Measurements from ENCODE around the gene MARVELD2.
"Not testable (repeated sequence)": the region's sequence is repeated elsewhere in the genome, so short reads cannot be mapped to it uniquely, and the experiment has no call there.

MARVELD2 gene

GRCh38 chr5:69450527-69450926, 35.6 kb downstream of the MARVELD2 start:
- DNase-seq, result not testable (repeated sequence)

GRCh38 chr5:69451941-69452647, 37.2 kb downstream of the MARVELD2 start:
- DNase-seq, result no peak

DNA sequence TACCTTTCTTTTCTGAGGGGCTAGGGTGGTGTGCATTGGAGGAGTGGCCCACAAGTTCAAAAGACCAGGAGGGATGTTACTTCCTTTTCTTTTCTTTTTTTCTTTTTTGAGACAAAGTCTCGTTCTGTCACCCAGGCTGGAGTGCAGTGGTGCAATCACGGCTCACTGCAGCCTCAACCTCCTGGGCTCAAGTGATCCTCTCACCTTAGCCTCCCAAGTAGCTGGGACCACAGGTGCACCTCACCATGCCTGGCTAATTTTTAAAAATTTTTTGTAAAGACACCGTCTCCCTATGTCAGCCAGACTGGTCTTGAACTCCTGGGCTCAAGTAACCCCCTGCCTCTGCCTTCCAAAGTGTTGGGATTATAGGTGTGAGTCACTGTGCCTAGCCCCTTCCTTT, 38.6 kb downstream of the MARVELD2 start:
- not testable (repeated sequence) for DNase-seq

DNA sequence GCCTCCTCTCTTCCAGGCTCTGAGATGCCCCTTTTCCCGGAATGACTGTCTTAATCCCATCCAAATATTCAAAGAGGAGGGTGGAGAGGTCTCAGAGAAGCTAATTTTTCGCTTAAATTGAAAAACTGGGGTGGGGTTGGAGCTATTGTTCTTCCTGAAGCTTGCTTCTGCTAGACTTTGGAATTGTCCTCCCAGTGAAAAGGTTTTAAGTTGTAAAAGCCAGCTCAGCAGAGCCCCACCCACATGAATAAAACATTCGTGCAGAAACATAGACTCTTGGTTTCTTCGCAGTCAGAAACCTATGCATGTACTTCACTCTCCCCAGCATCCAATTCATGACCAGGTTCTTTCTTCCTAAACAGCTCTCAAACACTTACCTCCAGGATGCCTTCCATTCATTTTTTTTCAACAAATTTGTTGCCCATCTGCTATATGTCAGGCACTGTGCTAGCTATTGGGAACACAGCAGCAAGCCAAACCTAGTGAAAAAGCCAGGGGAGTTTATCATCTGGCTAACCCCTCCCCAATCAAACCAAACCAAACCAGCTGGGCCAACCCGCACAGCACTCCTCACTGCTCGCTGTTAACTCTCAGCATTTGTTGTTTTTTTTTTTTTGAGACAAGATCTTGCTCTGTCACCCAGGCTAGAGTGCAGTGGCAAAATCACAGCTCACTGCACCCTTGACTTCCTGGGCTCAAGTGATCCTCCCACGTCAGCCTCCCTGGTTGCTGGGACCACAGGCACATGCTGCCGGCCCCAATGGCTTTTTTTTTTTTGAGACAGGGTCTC, 39.7 kb downstream of the MARVELD2 start:
- no peak for DNase-seq

GRCh38 chr5:69455428-69455988, 40.6 kb downstream of the MARVELD2 start:
- DNase-seq, result not testable (repeated sequence)

GRCh38 chr5:69462170-69462569, 47.3 kb downstream of the MARVELD2 start:
- no peak for DNase-seq

DNA sequence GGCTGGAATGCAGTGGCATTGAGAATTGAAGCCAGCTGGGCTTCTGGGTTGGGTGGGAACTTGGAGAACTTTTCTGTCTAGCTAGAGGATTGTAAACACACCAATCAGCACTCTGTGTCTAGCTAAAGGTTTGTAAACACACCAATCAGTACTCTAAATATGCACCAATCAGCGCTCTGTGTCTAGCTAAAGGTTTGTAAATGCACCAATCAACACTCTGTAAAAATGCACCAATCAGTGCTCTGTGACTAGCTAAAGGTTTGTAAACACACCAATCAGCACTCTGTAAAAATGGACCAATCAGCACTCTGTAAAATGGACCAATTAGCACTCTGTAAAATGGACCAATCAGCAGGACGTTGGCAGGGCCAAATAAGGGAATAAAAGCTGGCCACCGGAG, 51.5 kb downstream of the MARVELD2 start:
- not testable (repeated sequence) for DNase-seq

- DNase-seq, result no peak
These were observed 52.7 kb downstream of the MARVELD2 start for GRCh38 chr5:69467442-69468225.

DNA sequence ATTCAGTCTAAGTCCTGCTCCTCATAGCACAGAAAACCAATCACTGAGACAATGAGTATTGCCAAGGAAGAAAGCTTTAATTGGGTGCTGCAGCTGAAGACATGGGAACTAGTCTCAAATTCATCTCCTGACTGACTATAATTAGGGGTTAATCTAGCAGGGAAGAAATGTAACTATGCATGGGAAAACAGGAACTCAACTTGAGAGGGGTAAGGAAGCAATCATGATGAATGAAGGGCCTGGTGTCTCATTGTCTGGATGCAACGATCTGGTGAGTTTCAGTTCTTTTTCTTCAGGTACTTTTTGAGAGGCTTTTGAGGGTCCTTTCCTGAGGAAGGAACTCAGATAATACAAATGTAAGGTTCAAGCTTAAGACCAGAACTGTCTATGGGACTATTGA, 53.7 kb downstream of the MARVELD2 start:
- DNase-seq, result no peak

DNA sequence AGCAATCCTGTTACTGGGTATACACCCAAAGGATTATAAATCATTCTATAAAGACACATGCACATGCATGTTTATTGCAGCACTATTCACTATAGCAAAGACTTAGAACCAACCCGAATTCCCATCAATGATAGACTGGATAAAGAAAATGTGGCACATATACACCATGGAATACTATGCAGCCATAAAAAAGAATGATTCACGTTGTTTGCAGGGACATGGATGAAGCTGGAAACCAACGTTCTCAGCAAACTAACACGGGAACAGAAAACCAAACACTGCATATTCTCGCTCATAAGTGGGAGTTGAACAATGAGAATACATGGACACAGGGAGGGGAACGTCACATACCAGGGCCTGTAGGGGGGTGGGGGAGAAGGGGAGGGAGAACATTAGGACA, 56.6 kb downstream of the MARVELD2 start:
- not testable (repeated sequence) for DNase-seq

- not testable (repeated sequence) for DNase-seq
These were observed 57.7 kb downstream of the MARVELD2 start for GRCh38 chr5:69472535-69473143.

- no peak for DNase-seq
These were observed 62.3 kb downstream of the MARVELD2 start for GRCh38 chr5:69477170-69477569.

- not testable (repeated sequence) for DNase-seq
These were observed 63.4 kb downstream of the MARVELD2 start for GRCh38 chr5:69478296-69478695.

DNA sequence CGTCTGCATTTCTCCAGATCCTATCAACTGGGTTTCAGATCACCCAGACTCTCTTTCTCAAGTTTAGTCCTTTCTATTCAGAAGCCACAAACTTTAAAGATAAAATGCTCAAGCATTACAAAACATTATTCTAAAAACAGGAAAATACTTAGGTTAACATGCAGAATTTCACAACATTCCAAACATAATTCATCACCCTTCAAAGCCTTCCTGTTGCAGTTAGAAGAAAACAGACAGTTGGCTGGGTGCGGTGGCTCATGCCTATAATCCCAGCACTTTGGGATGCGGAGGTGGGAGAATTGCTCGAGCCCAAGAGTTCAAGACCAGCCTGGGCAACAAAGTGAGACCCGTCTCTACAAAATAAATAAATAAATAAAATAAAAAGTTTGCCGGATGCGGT, 70.0 kb downstream of the MARVELD2 start:
- DNase-seq, result no peak

DNA sequence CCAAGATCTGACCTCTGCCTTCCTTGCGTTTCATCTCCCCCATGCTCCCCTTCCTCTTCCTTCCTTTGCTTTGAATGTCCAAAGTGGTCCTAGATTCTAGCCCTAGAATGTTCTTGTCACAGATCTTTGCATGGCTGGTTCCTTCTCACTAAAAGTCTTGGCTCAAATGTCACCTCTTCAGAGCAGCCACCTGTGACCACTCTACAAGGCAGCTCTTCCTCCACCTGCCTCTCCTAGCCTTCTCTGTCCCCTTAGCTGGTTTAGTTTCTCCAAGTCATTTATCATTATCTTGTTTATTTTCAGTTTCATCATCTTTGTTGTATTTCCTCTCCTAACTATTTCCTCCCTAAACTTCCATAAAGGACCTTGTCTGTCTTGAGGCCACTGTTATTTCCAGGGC, 70.6 kb downstream of the MARVELD2 start:
- DNase-seq, result no peak

- DNase-seq, result no peak
These were observed 74.3 kb downstream of the MARVELD2 start for GRCh38 chr5:69489246-69489645.

DNA sequence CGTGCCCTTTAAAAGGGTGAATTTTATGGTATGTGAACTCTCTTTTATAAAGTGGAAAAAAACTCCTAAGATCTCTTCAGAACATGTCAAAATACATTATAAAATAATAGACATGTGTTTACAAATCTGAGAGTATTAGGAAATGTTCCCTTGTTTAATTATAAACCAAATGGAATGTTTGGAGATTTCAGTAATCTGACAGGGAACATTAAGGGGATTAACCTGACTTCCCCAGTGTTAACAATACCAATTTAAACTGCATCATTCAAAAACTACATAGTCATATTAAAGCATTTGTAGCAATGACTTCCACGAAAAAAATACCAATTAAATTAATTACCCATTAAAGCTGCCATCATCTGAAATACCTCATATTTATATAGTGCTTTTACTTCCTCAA, 76.1 kb downstream of the MARVELD2 start:
- DNase-seq, result no peak

DNA sequence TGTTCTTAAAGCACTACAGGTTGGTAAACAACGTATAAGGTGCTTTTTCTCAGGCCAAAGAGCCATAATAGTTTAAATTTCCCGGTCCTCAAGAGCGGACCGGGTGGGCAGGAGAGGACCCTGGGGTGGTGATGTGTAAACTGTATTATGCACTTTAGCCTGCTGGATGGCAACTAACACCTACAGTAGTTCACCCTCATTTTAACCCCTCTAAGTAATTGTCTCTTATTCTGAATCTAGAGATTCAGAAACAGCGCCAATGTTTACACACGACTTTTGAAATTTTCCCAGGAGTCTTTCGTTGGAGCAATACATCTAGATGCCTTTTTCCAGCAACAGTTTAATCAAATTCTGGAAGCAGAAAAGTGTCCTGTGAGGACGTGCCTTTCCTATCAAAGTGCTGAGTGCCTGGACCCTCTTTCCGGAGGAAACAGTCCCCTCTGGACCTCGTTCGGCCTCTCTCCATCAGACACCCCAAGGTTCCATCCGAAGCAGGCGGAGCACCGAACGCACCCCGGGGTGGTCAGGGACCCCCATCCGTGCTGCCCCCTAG, 77.0 kb downstream of the MARVELD2 start:
- no peak for DNase-seq

- no peak for DNase-seq
These were observed 77.5 kb downstream of the MARVELD2 start, which contains the start of gene OCLN for GRCh38 chr5:69492391-69492922. Gene OCLN, plus strand, starts transcription at chr5:69492790. Its CDS starts 11,455 bp downstream, at chr5:69504245.

DNA sequence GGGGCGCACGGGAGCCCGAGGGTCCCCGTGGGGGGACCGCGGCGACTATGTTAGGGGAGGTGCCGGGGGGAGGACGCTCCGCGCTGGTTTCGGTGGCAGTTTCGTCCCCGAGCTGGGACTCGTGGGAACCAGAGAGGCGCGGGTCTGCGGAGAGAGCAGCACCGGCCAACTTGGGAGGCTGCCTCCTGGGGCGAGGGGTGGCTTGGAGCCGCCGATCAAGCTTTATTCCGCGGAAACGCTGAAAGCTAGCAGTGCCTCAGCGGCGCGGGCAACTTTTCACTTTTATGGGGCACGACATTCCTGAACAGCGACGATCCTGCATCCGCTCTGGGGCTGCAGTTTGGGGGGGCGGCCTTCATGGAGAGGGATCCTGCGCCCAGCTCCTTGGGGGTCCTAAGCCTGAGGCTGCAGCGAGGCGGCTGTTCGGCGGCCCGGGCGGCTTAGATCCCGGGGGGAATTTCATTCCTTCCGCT, 78.0 kb downstream of the MARVELD2 start:
- DNase-seq, result no peak

- no peak for DNase-seq
These were observed 78.6 kb downstream of the MARVELD2 start for GRCh38 chr5:69493396-69494133.
